Tongue (tissue), 2 donors: ENCODE data around the gene VWA1. TPM values are rescaled to one million over a fixed set of nuclear protein-coding genes. Genes with fewer than 3 reads are reported as not detected.
"Not testable (repeated sequence)": the region's sequence is repeated elsewhere in the genome, so short reads cannot be mapped to it uniquely, and the experiment has no call there.

Experiments
- DNase-seq: peaks from one replicate; pipeline ENCODE4 v3.0.0-alpha.2; 2015
- total RNA-seq: library from RNA; depleted of rRNA; stranded (reverse); fragments of >200 nt; gene quantifications from one replicate; pipeline ENCODE4 v1.2.3, GENCODE V29; 2014

The VWA1 gene
- total RNA-seq, 1 donor from 2014 or later, result 39.3 TPM

DNA sequence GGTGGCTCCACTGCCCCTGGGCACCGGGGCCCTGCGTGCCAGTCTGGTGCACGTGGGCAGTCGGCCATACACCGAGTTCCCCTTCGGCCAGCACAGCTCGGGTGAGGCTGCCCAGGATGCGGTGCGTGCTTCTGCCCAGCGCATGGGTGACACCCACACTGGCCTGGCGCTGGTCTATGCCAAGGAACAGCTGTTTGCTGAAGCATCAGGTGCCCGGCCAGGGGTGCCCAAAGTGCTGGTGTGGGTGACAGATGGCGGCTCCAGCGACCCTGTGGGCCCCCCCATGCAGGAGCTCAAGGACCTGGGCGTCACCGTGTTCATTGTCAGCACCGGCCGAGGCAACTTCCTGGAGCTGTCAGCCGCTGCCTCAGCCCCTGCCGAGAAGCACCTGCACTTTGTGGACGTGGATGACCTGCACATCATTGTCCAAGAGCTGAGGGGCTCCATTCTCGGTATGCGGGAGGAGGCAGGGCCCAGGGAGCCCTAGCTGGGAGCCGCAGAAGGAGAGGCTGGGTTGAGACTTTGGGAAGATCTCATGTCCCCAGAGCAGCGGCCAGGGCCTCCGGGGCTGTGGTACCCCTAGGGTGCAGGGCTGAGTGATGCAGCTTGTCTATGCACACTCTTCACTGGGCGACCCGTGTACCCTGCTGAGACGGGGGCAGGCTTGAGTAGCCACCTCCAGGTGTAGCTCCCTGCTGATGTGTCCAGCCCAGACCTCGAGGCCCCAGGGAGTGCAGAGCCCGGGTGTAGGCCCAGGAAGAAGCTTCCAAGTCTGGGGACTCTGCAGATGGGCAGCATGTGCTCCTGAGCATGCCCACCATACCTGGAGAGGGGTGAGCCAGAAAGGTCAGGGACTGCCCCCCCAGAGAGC is 1.8 kb downstream of the VWA1 start:
- DNase-seq, result no peak

DNA sequence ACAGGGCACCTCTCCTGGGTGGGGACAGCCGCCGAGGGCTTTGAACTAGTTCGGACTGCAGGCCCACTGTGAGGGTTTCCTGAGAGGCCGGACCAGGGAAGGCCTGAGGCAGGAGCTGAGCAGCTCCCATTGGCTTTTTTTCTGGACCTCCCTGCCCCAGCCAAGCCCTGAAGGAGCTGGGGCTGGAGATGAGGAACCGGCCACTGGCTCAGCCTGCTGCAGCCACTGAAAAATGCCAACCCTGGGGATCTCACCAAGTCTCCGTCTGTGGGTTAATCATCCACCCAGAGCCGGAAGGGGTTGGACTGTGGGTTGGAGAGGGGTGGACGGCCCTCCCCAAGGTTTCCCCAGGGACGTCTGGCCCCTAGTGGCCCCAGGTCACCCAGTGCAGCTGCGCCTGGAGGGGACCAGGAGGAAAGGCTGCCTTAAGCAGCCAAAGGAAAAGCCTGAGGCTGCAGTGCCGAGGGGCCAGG is 2.5 kb downstream of the VWA1 start:
- DNase-seq, result no peak

DNA sequence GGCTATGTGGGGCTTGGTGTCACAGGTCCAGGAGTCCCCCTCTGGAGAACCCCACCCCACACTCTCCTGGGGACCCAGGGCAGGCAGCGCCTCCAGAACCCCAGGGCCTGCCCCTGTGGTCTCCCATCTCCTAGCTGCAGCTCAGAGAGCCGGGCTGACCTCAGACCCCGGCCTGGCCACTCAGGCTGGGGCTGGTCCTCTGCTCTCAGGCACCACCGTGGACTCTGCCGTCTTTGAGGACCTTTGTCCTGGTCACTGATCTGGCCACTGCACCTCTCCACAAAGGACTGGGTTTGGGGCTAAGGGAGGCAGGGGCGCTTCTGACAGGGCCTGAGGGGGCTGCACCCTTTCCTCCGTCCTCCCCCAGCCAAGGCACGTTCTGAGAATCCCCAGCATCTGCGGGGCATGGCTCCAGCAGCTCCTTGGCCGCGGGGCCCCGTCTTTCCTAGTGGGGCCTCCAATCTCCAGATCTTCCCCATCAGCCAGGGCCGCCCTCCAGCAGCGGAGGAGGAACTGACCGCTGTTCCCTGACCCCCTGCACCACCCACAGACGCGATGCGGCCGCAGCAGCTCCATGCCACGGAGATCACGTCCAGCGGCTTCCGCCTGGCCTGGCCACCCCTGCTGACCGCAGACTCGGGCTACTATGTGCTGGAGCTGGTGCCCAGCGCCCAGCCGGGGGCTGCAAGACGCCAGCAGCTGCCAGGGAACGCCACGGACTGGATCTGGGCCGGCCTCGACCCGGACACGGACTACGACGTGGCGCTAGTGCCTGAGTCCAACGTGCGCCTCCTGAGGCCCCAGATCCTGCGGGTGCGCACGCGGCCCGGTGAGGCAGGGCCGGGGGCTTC is 3.3 kb downstream of the VWA1 start:
- DNase-seq, result no peak

DNA sequence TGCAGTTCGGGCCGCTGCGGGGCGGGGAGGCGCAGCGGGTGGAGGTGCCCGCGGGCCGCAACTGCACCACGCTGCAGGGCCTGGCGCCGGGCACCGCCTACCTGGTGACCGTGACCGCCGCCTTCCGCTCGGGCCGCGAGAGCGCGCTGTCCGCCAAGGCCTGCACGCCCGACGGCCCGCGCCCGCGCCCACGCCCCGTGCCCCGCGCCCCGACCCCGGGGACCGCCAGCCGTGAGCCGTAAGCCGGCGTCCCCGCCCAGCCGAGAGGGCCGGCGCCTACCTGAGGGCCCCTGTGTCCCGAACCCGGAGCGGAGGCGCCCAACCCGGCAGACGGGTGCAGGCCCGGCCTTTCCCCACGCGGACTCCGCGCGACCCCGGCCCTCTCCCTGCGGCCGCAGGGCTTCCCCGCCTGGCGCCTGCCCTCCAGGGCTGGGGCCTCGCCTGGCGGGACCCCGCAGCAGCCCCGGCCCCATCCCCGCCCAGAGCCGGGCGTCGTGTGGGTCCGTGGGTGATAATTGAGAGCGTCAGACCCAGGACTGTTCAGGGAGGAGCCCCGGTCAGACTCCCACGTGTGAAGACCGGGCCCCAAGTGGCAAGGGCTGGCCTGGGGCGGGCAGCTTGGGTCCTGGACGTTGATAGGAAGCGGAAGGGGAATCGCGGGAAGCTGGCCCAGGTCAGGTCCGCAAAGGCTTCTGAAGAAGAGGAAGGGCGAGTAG is 4.2 kb downstream of the VWA1 start:
- no peak for DNase-seq

DNA sequence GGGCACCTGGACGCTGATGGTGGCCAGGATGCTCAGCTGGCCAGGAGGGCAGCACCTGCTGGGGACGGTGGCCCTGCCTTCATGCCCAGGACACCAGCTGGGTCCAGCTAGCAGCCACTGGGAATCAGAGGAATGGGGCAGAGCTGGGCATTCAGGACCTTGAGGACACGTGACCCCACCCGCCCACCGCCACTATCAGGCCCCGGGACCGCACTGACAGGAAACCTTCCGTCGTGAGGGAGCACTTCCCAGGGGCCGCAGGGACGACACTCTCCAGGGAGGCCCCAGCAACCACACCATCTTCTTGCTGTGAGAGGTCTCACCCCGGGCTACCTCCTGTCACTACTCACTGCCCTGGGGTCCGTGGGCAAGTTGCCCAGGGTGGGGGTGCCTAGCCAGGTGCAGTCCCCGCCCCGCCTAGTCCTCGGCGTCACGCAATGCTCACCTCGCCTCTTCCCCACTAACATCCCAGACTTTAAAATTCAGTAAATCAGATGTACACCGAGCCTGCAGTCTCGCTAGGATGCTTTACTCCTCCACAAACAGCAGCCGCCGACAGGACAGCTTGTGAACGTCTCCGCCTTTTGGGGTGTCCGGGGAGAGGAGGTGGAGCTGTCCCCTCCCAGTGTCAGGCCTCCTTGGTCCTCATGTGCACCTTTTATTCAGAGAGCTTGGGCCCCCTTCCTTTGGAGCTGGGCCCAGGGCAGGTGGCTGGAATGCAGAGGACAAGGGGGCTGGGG is 4.9 kb downstream of the VWA1 start:
- no peak for DNase-seq

GRCh38 chr1:1441002-1441888 is 5.8 kb downstream of the VWA1 start:
- peak; percentile 69 for DNase-seq

DNA sequence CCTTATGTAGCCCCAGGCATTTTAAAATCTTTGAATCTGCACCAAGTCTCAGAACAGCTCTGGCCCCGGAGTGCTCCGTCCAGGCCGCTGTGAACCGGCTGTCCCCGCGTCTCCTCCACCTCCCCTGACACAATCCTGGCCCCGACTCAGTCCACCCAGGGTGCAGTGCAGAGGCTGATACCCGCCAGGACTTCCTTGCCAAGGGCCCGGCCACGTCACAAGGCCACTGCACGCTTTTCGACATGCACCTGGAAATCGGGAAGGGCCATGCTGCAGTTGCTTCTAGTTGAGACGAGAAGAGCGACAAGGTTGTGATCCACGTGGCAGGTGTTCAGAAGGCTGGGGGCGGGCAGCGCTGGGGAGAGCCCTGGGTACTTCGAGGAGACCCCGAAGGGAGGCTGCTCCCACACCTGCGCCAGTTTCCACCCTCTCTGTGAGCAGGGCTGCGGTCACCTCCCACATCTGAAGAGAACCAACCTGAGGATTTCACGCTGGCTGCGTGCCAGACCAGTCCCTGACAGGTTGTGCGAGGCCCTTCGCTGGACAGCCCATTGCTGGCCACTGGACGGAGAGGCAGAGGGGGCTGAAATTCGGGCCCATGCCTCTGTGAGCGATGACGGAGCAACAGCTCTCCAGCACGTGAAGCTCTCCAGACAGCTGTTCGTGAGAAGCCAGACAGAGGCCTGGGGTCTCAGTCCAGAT is 6.7 kb downstream of the VWA1 start:
- DNase-seq, result no peak

- DNase-seq, result not testable (repeated sequence)
These were observed 11.1 kb downstream of the VWA1 start for GRCh38 chr1:1446631-1447030.

- no peak for DNase-seq
These were observed 13.7 kb downstream of the VWA1 start, which contains the start of gene ATAD3C for GRCh38 chr1:1449099-1449739. Gene ATAD3C (plus strand): TSS chr1:1449689. CDS start chr1:1450684, 995 bp downstream.

- not testable (repeated sequence) for DNase-seq
These were observed 15.1 kb downstream of the VWA1 start for GRCh38 chr1:1450616-1451015.

DNA sequence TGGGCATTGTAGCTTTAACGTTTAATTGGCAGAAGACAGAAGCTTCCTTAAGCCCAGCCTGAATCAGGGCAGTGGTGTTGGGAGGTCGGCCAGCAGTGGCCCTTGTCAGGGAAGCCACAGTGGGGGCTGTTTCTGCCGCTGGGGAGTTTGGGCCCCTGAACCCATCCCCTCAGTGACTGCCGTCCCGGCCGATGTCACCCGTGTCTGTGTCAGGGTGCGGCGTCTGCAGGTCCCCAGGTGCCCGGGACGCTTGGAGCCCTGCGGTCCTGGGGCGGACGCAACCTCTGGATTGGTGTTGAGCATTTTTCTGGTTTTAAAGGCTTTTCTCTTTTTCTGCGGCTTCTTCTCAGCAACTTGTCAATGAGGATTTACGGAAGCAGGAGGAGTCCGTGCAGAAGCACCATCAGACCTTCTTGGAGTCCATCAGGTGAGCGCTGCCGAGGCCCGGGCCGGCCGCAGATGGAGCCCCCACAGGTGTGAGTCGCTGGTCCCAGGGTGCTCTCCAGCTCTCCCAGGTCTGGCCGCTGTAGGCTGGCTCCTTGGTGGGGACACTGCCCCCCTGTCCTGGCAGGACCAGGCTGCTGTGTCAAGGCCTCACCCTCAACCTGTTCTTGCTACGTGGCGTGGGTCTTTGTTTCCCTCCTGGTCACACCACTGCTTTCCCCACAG is 16.3 kb downstream of the VWA1 start:
- DNase-seq, result no peak

GRCh38 chr1:1452365-1452739 is 16.9 kb downstream of the VWA1 start:
- DNase-seq, result not testable (repeated sequence)

GRCh38 chr1:1452882-1453281 is 17.4 kb downstream of the VWA1 start:
- no peak for DNase-seq

DNA sequence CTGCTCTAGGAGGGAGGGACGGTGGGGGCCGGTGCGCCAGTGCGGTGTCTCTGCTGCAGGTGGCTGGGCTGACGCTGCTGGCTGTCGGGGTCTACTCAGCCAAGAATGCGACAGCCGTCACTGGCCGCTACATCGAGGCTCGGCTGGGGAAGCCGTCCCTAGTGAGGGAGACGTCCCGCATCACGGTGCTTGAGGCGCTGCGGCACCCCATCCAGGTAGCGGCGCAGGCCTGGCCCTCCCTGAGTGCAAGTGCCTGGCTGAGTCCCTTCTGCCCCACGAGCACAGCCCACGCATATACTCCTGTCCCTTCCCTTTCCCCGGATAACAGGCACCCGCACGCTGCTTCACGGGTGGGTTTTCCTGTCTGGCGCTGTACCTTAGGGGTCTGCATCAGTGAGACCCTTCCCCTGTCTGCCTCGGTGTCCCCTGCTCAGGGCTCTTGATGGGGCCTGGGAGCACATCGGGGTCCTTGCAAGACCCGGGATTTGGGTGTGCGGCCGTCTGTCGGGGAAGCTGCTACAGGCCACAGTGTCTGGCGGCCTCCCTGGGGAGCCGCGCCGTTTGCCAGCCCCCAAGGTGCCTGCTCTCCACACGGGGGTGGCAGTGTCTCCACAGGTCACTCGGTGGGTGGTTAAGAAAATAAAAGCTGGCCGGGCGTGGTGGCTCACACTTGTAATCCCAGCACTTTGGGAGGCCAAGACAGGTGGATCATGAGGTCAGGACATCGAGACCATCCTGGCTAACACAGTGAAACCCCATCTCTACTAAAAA is 19.0 kb downstream of the VWA1 start:
- DNase-seq, result not testable (repeated sequence)

GRCh38 chr1:1455366-1455884 is 19.9 kb downstream of the VWA1 start:
- DNase-seq, result no peak

DNA sequence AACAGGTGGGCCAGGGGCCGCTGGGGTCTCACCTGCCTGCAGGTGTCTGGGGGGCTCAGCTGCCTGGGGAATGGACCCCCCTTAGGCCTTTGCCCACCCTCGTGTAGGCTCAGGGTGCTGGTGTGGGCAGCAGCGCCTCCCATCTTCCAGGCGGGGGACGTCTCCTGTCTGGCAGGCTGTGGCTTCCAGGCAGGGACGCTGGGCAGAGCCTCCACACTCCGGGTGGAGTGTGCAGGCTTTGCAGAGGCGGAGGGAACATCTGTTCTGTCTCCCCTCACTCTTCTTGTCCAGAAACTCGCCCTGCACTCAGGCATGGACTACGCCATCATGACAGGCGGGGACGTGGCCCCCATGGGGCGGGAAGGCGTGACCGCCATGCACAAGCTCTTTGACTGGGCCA is 20.4 kb downstream of the VWA1 start:
- not testable (repeated sequence) for DNase-seq

DNA sequence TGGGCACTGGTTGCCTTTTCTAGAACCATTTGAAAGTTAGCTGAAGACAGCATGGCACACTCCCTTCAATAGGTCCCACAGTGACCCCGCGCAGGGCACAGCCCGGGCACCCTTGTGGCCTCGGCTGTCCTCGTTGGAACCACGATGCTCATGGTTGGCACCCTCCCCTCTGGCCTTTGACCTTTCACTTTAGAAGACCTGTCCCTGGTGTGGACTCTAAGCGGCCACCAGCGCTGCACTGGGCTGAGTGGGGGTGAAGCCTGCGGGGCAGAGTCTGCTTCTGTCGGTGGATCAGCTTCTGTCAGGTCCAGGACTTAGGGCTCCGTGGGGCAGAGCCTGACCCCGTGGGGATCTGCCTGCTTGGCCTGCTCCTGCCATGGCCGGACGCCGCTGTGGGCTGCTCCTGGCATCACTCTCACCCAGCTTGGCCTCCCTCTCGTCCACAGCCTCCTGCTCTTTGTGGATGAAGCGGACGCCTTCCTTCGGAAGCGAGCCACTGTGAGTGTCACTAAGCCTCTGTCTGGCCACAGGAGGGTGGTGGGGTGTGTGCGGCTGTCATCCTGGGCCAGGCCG is 21.3 kb downstream of the VWA1 start:
- not testable (repeated sequence) for DNase-seq
